HG03439 (cell line): ENCODE measurements around the gene PLAU.
"Not testable (repeated sequence)": the region's sequence is repeated elsewhere in the genome, so short reads cannot be mapped to it uniquely, and the experiment has no call there.

Experiments used
- ATAC-seq: cut with Tn5 transposase; IDR thresholded peaks from one replicate; pipeline ENCODE4 v1.9.1; 2021; ENCODE audit warnings: mild to moderate bottlenecking, moderate library complexity; ENCODE audit not compliant: unreplicated experiment

The PLAU gene

GRCh38 chr10:73876566-73876965 is 34.4 kb upstream of the PLAU start:
- ATAC-seq, result no peak

- no peak for ATAC-seq
Observed at GRCh38 chr10:73876971-73877370, 34.0 kb upstream of the PLAU start.

GRCh38 chr10:73877533-73878160 is 33.3 kb upstream of the PLAU start:
- no peak for ATAC-seq

GRCh38 chr10:73878365-73878764 is 32.6 kb upstream of the PLAU start:
- ATAC-seq, result no peak

- ATAC-seq, result peak; percentile 80
Observed at GRCh38 chr10:73879296-73880173, 31.4 kb upstream of the PLAU start.

GRCh38 chr10:73881221-73881919 is 29.6 kb upstream of the PLAU start:
- no peak for ATAC-seq

GRCh38 chr10:73884017-73884416 is 26.9 kb upstream of the PLAU start:
- no peak for ATAC-seq

GRCh38 chr10:73886085-73886529 is 24.8 kb upstream of the PLAU start:
- ATAC-seq, result peak; percentile 74

GRCh38 chr10:73886661-73887293 is 24.2 kb upstream of the PLAU start:
- ATAC-seq, result no peak

- ATAC-seq, result no peak
Observed at GRCh38 chr10:73887294-73888039, 23.5 kb upstream of the PLAU start.

- no peak for ATAC-seq
Observed at GRCh38 chr10:73888514-73888913, 22.4 kb upstream of the PLAU start.

- ATAC-seq, result no peak
Observed at GRCh38 chr10:73889014-73889413, 21.9 kb upstream of the PLAU start.

GRCh38 chr10:73889416-73889815 is 21.5 kb upstream of the PLAU start:
- not testable (repeated sequence) for ATAC-seq

- ATAC-seq, result no peak
Observed at GRCh38 chr10:73890261-73890660, 20.7 kb upstream of the PLAU start.

GRCh38 chr10:73890830-73891229 is 20.1 kb upstream of the PLAU start:
- not testable (repeated sequence) for ATAC-seq

- no peak for ATAC-seq
Observed at GRCh38 chr10:73891540-73891939, 19.4 kb upstream of the PLAU start.

GRCh38 chr10:73892310-73893030 is 18.5 kb upstream of the PLAU start:
- ATAC-seq, result no peak

GRCh38 chr10:73893426-73893825 is 17.5 kb upstream of the PLAU start:
- ATAC-seq, result no peak

GRCh38 chr10:73894245-73894971 is 16.5 kb upstream of the PLAU start:
- no peak for ATAC-seq
